ENCODE data around the gene MRE11.

The MRE11 gene

DNA sequence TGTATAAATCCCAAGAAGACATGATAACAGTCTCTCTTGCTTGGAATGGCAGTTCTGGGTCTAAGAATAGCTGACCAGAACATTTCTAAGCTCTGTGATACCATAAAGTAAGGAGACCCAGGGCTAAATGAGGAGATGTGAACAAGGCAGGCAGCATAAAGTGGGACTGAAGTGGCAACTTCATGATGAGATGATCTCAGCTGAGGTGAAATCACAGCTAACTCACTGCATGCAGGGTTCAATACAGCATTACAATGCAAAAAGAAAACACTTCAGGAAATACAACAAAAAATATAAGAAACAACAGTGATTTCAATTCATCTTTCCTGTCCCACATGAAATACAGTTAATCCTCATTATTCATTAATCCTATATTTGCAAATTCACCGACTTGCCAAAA is 44.6 kb downstream of the MRE11 start:
- no peak overlapping the region for H3K27ac ChIP-seq
- TF ChIP-seq, protein P1, sequence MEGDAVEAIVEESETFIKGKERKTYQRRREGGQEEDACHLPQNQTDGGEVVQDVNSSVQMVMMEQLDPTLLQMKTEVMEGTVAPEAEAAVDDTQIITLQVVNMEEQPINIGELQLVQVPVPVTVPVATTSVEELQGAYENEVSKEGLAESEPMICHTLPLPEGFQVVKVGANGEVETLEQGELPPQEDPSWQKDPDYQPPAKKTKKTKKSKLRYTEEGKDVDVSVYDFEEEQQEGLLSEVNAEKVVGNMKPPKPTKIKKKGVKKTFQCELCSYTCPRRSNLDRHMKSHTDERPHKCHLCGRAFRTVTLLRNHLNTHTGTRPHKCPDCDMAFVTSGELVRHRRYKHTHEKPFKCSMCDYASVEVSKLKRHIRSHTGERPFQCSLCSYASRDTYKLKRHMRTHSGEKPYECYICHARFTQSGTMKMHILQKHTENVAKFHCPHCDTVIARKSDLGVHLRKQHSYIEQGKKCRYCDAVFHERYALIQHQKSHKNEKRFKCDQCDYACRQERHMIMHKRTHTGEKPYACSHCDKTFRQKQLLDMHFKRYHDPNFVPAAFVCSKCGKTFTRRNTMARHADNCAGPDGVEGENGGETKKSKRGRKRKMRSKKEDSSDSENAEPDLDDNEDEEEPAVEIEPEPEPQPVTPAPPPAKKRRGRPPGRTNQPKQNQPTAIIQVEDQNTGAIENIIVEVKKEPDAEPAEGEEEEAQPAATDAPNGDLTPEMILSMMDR (conservative IDR thresholded peaks at IDR 0.05) = no peak

DNA sequence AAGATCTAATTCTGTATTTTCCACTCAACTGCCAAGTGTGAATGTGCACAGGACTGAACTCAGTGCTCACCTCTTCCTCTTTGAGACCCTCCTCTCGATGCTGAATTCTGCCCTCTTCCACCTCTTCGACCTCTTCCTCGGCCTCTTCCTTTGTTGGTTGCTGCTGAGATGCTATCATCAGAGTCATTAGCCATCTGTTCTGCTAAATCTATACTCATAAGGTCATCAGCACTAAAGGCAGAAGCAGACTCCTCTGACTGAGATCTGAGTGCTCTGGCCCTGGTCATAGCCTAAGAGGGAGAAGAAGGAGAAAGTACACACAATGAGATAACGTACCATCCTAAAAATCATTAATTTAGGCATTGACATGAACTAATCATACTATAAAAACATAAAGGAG is 46.5 kb downstream of the MRE11 start:
- TF ChIP-seq, protein P1 (conservative IDR thresholded peaks at IDR 0.05) = no peak
- no peak overlapping the region for H3K27ac ChIP-seq

DNA sequence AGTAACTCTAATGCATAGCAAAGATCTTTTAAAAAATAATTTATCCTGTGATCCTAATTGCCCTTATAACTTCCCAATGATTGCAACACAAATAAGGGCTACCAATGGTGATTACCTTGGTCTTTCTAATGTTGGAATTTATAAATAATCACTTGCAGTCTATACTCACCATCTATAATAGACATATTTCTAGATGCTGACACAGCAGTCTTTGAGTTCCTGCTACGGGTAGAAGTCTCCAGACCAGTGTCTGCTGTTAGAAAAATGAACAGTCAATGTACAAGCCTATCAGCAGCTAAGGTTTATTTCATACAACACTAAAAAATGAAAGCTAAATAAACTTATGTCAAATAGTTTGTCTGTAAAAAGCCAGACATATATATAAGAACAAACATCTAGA is 48.0 kb downstream of the MRE11 start:
- no peak overlapping the region for H3K27ac ChIP-seq
- TF ChIP-seq, protein P1 (conservative IDR thresholded peaks at IDR 0.05) = no peak

DNA sequence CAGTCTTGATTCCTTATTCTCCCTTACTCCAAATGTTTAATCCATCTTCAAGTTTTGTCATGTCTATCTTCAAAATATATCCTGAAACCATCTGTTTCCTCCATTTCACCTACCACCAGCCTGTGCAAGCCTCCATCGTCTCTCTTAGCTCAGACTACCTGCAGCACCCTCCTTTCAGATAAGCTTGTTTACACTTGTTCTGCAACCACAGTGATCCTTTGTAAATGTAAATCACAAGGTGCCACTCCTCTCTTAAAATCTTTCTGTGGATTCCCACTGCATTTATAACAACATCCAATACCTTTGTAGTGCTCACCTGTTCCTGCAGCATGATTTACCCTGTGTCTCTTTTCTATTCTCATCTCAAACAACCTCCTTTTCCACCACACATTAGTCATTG is 60.6 kb downstream of the MRE11 start:
- TF ChIP-seq, protein P1 (conservative IDR thresholded peaks at IDR 0.05) = no peak

DNA sequence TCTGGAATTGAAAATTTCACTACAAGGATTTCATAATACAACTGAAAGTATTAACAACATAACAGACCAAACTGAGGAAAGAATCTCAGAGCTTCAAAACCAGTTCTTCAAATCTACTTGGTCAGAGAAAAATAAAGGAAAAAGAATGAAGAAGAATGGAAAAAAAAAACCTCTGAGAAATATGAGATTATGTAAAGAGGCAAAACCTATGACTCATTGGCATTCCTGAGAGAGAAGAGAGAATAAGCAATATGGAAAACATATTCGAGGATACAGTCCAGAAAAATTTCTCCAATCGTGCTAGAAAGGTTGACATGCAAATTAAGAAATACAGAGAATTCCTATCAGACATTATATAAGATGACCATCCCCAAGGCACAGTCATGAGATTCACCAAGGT is 69.0 kb downstream of the MRE11 start:
- TF ChIP-seq, protein P1 (conservative IDR thresholded peaks at IDR 0.05) = no peak
- H3K27ac ChIP-seq = no peak overlapping the region

More for the DNA sequence above, 60.6 kb downstream of the MRE11 start:
- no peak overlapping the region for H3K27ac ChIP-seq

DNA sequence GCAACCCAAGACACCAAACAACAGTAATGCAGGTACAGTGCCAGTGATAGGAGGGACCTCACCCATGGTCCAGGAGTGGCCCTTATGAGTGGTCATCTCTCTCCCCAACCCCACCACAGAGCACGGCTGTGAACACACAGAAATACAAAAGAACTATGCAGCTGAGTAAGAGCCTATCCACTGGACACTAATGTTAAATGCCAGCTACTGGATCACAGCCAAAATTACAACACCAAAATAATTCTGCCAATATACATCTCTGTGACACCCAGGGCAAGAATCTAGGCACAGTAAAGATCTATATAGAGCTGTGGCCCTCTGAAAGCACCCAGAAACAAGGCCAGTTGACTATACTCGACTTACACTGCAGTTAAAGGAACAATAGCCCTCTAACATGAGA is 69.6 kb downstream of the MRE11 start:
- TF ChIP-seq, protein P1 (conservative IDR thresholded peaks at IDR 0.05) = no peak
- H3K27ac ChIP-seq = no peak overlapping the region

DNA sequence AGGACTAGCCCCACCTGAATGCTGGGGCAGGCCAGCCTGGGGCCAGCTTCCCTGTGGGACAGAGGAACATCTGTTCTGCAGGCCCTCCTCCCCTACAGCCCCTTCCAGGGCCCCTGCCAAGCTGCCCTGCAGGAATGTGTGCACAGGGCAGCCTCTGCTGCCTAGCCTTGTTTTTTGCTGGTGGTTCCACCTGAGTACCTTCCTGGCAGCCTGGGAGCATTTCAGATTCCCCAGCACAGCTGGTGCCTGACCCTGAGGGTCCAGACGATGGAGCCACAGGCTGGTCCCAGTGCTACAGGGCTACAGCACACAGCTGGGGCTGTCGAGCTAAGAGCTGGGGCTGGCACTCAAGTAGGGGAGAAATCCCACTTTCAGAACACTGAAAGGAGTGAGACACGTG is 70.1 kb downstream of the MRE11 start:
- H3K27ac ChIP-seq = no peak overlapping the region
- TF ChIP-seq, protein P1 (conservative IDR thresholded peaks at IDR 0.05) = no peak
